T-helper 2 cell treated with Interferon-gamma antibody and Interleukin-4, amounts not matched to agents 5 μg/mL and 100 μg/mL, for 36 hours (primary cell): Measurements from ENCODE around the gene DIP2C.

Source experiments
- DNase-seq: peaks from one replicate; pipeline ENCODE4 v3.0.0; 2021; ENCODE audit warnings: low spot score
- H3K27ac Mint-ChIP-seq: one replicate; pipeline ENCODE4 v1.8.0; 2021; ENCODE audit warnings: mild to moderate bottlenecking, mixed read lengths
- H3K27me3 Mint-ChIP-seq: one replicate; pipeline ENCODE4 v1.8.0; 2021; ENCODE audit warnings: low read depth, mixed read lengths
- H3K36me3 Mint-ChIP-seq: one replicate; pipeline ENCODE4 v1.8.0; 2021; ENCODE audit warnings: low read depth, mixed read lengths
- H3K4me1 Mint-ChIP-seq: one replicate; pipeline ENCODE4 v1.8.0; 2021; ENCODE audit warnings: low read depth, mixed read lengths
- H3K4me3 Mint-ChIP-seq: one replicate; pipeline ENCODE4 v1.8.0; 2022; ENCODE audit warnings: mild to moderate bottlenecking, moderate library complexity, mixed read lengths
- H3K9me3 Mint-ChIP-seq: one replicate; pipeline ENCODE4 v1.8.0; 2021; ENCODE audit warnings: mixed read lengths

The DIP2C gene

GRCh38 chr10:546971-547590, 142.4 kb downstream of the DIP2C start:
- H3K4me1 Mint-ChIP-seq = no peaks in the 10 kb centered on the region
- H3K4me3 Mint-ChIP-seq = no peak overlapping the region
- DNase-seq = no peak
- H3K27me3 Mint-ChIP-seq = peaks cover 4% of the 10 kb centered on the region
- H3K27ac Mint-ChIP-seq = no peak overlapping the region
- no peaks in the 10 kb centered on the region for H3K9me3 Mint-ChIP-seq
- no peaks in the 10 kb centered on the region for H3K36me3 Mint-ChIP-seq

GRCh38 chr10:546451-546850, 143.0 kb downstream of the DIP2C start:
- DNase-seq = no peak
- H3K27me3 Mint-ChIP-seq = peaks cover 10% of the 10 kb centered on the region

GRCh38 chr10:543862-544822, 145.3 kb downstream of the DIP2C start:
- Mint-ChIP-seq H3K9me3 (no peaks in the 10 kb centered on the region), H3K4me1 (no peaks in the 10 kb centered on the region), H3K27ac (no peak overlapping the region), H3K27me3 (peaks cover 23% of the 10 kb centered on the region), H3K4me3 (no peak overlapping the region), H3K36me3 (no peaks in the 10 kb centered on the region)
- DNase-seq = no peak

More at GRCh38 chr10:546451-546850, 143.0 kb downstream of the DIP2C start:
- Mint-ChIP-seq H3K4me3 (no peak overlapping the region), H3K36me3 (no peaks in the 10 kb centered on the region), H3K27ac (no peak overlapping the region), H3K4me1 (no peaks in the 10 kb centered on the region), H3K9me3 (no peaks in the 10 kb centered on the region)

GRCh38 chr10:543131-543530, 146.3 kb downstream of the DIP2C start:
- Mint-ChIP-seq H3K4me1 (no peaks in the 10 kb centered on the region), H3K27me3 (peaks cover 23% of the 10 kb centered on the region), H3K27ac (no peak overlapping the region), H3K4me3 (no peak overlapping the region), H3K9me3 (no peaks in the 10 kb centered on the region), H3K36me3 (no peaks in the 10 kb centered on the region)
- DNase-seq = no peak

GRCh38 chr10:541750-542371, 147.6 kb downstream of the DIP2C start:
- Mint-ChIP-seq H3K27ac (no peak overlapping the region), H3K27me3 (peaks cover 21% of the 10 kb centered on the region), H3K36me3 (no peaks in the 10 kb centered on the region), H3K9me3 (no peaks in the 10 kb centered on the region), H3K4me1 (no peaks in the 10 kb centered on the region), H3K4me3 (no peak overlapping the region)
- DNase-seq = no peak

GRCh38 chr10:541041-541440, 148.4 kb downstream of the DIP2C start:
- Mint-ChIP-seq H3K4me3 (no peak overlapping the region), H3K27ac (no peak overlapping the region), H3K36me3 (no peaks in the 10 kb centered on the region), H3K4me1 (no peaks in the 10 kb centered on the region), H3K9me3 (no peaks in the 10 kb centered on the region), H3K27me3 (peaks cover 22% of the 10 kb centered on the region)
- DNase-seq = no peak

GRCh38 chr10:538895-539294, 150.6 kb downstream of the DIP2C start:
- Mint-ChIP-seq H3K27ac (no peak overlapping the region), H3K36me3 (no peaks in the 10 kb centered on the region)
- DNase-seq = no peak

GRCh38 chr10:536935-537334, 152.5 kb downstream of the DIP2C start:
- no peak for DNase-seq
- Mint-ChIP-seq H3K9me3 (no peaks in the 10 kb centered on the region), H3K27ac (no peak overlapping the region), H3K4me1 (no peaks in the 10 kb centered on the region), H3K4me3 (no peak overlapping the region), H3K36me3 (no peaks in the 10 kb centered on the region), H3K27me3 (peaks cover 20% of the 10 kb centered on the region)

More at GRCh38 chr10:538895-539294, 150.6 kb downstream of the DIP2C start:
- no peak overlapping the region for H3K4me3 Mint-ChIP-seq
- no peaks in the 10 kb centered on the region for H3K9me3 Mint-ChIP-seq
- no peaks in the 10 kb centered on the region for H3K4me1 Mint-ChIP-seq
- H3K27me3 Mint-ChIP-seq = peaks cover 23% of the 10 kb centered on the region

GRCh38 chr10:536371-536925, 153.0 kb downstream of the DIP2C start:
- Mint-ChIP-seq H3K4me1 (no peaks in the 10 kb centered on the region), H3K27me3 (peaks cover 15% of the 10 kb centered on the region), H3K27ac (no peak overlapping the region), H3K9me3 (no peaks in the 10 kb centered on the region), H3K4me3 (no peak overlapping the region), H3K36me3 (no peaks in the 10 kb centered on the region)
- no peak for DNase-seq

- Mint-ChIP-seq H3K27ac (no peak overlapping the region), H3K27me3 (peaks cover 13% of the 10 kb centered on the region), H3K4me1 (no peaks in the 10 kb centered on the region), H3K36me3 (no peaks in the 10 kb centered on the region), H3K9me3 (no peaks in the 10 kb centered on the region), H3K4me3 (no peak overlapping the region)
- no peak for DNase-seq
Measured at GRCh38 chr10:535952-536351, 153.5 kb downstream of the DIP2C start.

GRCh38 chr10:535051-535450, 154.4 kb downstream of the DIP2C start:
- peaks cover 7% of the 10 kb centered on the region for H3K27me3 Mint-ChIP-seq
- H3K9me3 Mint-ChIP-seq = no peaks in the 10 kb centered on the region
- H3K36me3 Mint-ChIP-seq = no peaks in the 10 kb centered on the region
- H3K4me1 Mint-ChIP-seq = no peaks in the 10 kb centered on the region
- no peak overlapping the region for H3K4me3 Mint-ChIP-seq
- DNase-seq = no peak
- no peak overlapping the region for H3K27ac Mint-ChIP-seq

GRCh38 chr10:534047-534566, 155.4 kb downstream of the DIP2C start:
- no peak for DNase-seq
- Mint-ChIP-seq H3K4me1 (no peaks in the 10 kb centered on the region), H3K4me3 (no peak overlapping the region), H3K27ac (no peak overlapping the region), H3K27me3 (peaks cover 2% of the 10 kb centered on the region), H3K9me3 (no peaks in the 10 kb centered on the region), H3K36me3 (no peaks in the 10 kb centered on the region)

- DNase-seq = no peak
- H3K4me1 Mint-ChIP-seq = no peaks in the 10 kb centered on the region
- H3K9me3 Mint-ChIP-seq = no peaks in the 10 kb centered on the region
- no peak overlapping the region for H3K27ac Mint-ChIP-seq
- peaks cover 2% of the 10 kb centered on the region for H3K27me3 Mint-ChIP-seq
- no peaks in the 10 kb centered on the region for H3K36me3 Mint-ChIP-seq
- no peak overlapping the region for H3K4me3 Mint-ChIP-seq
Measured at GRCh38 chr10:533611-534010, 155.9 kb downstream of the DIP2C start.

GRCh38 chr10:533186-533585, 156.3 kb downstream of the DIP2C start:
- no peak for DNase-seq
- no peaks in the 10 kb centered on the region for H3K4me1 Mint-ChIP-seq
- H3K4me3 Mint-ChIP-seq = no peak overlapping the region
- peaks cover 2% of the 10 kb centered on the region for H3K27me3 Mint-ChIP-seq
- no peak overlapping the region for H3K27ac Mint-ChIP-seq
- H3K9me3 Mint-ChIP-seq = no peaks in the 10 kb centered on the region
- H3K36me3 Mint-ChIP-seq = no peaks in the 10 kb centered on the region
